HG03108 (cell line): Measurements from ENCODE around the gene NOTCH4.
"Not testable (repeated sequence)": the region's sequence is repeated elsewhere in the genome, so short reads cannot be mapped to it uniquely, and the experiment has no call there.

Experiments
- ATAC-seq: cut with Tn5 transposase; IDR thresholded peaks from one replicate; pipeline ENCODE4 v1.9.1; 2021; ENCODE audit warnings: moderate library complexity; ENCODE audit not compliant: unreplicated experiment

NOTCH4 gene

DNA sequence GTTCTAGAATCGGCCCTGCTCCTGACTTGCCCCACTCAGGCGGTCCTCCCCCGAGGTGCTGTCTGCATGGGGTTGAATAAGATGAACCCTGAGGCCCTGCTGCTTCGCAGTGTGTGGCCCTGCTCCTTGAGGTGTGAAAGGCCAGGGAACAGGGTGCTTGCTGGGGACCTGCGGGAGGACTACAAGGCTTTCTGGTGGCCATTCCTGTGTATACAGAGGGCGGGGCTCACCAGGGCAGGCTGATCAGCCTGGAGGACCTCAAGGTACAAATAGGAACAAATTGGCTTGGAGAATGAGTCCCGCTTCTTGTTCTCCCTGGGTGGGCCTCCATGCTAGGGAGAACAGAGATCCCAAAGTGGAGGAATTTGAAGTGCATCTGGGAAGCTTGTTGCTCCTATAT, 5.7 kb downstream of the NOTCH4 start:
- ATAC-seq = no peak

GRCh38 chr6:32216998-32217397, 6.9 kb downstream of the NOTCH4 start:
- ATAC-seq = no peak

GRCh38 chr6:32216285-32216684, 7.6 kb downstream of the NOTCH4 start:
- ATAC-seq = no peak

DNA sequence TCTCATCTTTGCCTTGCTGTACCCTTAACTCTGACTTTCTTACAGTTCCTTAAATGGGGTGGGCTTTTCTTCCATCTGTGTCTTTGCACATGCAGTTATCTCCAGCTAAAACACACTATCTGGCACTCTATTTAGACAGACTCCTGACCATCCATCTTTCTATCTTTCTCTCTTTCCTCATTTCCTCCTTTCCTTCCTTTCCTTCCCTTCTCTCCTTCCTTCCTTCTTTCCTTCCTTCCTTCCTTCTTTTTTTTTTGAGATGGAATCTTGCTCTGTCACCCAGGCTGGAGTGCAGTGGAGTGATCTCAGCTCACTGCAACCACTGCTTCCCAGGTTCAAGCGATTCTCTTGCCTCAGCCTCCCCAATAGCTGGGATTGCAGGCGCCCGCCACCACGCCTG, 8.2 kb downstream of the NOTCH4 start:
- no peak for ATAC-seq

DNA sequence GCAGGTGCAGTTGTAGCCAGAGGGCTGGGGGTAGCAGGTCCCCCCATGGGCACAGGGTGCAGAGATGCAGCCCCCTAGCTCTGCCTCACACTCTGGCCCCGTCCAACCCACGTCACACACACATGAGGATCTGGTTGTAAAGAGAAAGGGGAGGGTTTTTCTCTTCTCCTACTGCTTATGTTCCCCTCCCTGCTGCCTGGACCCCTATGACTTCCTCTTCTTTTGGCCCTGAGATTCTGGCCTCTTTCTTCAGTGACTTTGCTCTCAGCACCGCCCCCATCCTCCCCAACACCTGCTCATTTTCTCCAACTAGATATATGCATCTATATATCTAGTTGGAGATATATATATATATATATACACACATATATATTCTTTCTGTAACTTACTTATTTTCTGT, 9.7 kb downstream of the NOTCH4 start:
- no peak for ATAC-seq

DNA sequence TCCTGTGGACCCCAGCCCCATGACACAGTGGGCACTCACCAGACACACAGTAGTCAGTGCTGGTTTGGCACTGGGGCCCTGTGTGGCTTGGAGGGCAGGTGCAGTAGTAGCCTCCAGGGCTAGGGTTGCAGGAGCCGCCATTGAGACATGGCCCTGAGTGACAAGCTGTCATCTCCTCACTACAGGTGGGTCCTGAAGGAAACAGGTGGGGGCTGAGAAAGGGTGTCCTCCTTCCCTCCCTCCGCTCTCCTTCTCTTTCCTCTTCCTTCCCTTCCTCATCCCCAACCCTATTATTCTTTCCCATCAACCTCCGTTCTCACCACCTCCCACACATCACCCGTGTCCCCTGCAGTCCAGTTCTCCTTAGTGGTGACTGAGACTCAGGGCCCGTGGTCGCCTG, 10.2 kb downstream of the NOTCH4 start:
- ATAC-seq = no peak

- ATAC-seq = no peak
Observed at GRCh38 chr6:32212076-32212760, 11.6 kb downstream of the NOTCH4 start.

DNA sequence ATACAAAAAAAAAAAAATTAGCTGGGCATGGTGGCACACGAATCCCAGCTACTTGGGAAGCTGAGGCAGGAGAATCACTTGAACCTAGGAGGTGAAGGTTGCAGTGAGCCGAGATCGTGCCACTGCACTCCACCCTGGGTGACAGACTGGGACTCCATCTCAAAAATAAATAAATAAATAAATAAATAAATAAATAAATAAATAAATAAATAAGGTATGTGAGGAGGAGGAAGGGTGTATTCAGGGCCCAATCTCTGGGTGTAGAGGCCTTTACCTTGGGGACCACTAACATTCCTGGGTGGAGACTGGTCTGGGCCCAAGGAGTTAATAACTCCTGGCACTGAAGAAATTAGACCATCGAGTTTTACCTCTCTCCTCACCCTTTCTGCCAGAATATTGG, 12.4 kb downstream of the NOTCH4 start:
- not testable (repeated sequence) for ATAC-seq

DNA sequence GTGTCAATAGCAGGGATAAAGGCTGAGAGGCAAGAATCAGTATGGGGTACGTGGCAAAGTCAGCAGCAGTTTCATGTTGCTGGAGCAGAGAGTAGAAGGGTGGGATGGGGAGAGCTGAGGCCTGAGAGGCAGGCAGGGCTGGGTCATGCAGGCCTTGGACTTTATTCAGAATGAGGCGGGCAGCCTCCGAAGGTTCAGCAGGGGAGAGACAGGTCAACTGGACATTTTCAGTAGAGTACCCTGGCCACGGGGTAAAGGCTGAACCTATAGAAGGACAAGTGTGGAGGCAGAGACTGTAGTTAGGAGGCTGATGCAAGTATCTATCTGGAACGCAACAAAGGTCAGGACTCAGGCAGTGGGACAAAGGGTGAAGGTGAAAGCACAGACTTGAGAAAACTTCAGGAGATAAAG, 13.7 kb downstream of the NOTCH4 start:
- no peak for ATAC-seq

DNA sequence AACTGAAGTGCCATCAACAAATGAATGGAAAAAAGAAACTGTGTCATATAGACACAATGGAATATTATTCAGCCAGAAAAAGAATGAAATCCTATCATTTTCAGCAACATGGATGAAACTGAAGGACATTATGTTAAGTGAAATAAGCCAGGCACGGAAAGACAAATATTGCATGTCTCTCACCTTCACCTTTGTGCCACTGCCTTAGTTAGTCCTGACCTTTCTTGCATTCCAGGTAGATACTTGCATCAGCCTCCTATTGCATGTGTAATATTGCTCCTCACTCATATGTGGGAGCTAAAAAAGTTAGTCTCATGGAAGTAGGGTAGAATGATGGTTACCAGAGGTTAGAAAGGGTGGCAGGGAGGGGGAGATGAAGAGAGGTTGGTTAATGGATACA, 14.9 kb downstream of the NOTCH4 start:
- no peak for ATAC-seq

DNA sequence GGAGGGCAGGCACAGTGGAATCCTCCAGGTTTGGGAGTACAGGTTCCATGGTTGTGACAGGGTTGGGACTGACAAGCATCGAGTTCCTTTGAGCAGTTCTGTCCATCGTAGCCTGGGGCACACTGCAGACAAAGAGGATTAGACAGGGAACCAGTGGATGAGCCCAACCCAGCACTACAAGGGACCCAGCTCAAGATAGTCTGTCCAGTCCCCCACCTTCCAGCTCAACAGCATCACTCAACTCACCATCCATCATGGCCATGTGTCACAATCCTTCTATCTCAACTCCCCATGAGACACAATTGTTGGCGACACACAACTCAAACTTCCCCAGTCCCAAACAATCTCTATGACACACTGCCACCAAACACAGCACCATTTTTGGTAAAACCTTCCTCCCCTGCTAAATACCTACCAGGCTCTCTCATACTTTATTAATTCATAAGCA, 19.6 kb downstream of the NOTCH4 start:
- no peak for ATAC-seq

- no peak for ATAC-seq
Observed at GRCh38 chr6:32203426-32204267, 20.2 kb downstream of the NOTCH4 start.

GRCh38 chr6:32202186-32202585, 21.7 kb downstream of the NOTCH4 start:
- no peak for ATAC-seq

- no peak for ATAC-seq
Observed at GRCh38 chr6:32200711-32201475, 23.0 kb downstream of the NOTCH4 start.

- no peak for ATAC-seq
Observed at GRCh38 chr6:32198866-32199265, 25.0 kb downstream of the NOTCH4 start.

DNA sequence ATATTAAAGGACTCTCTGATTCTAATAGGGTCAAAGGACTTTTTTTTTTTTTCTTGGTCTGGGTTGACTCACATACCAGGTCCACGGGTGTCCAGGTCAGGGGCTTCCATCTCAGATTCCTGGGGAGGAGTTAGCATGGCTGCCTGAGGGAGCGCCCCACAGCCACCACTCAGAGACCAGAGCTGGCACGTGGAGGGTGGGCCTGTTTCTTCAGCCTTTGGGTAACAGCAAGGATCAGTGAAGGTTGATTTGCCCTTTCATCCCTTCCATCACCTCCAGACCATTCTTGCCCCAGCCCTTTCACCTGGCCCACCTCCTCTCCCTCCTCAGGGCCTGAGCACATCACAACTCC, 25.5 kb downstream of the NOTCH4 start:
- ATAC-seq = no peak

DNA sequence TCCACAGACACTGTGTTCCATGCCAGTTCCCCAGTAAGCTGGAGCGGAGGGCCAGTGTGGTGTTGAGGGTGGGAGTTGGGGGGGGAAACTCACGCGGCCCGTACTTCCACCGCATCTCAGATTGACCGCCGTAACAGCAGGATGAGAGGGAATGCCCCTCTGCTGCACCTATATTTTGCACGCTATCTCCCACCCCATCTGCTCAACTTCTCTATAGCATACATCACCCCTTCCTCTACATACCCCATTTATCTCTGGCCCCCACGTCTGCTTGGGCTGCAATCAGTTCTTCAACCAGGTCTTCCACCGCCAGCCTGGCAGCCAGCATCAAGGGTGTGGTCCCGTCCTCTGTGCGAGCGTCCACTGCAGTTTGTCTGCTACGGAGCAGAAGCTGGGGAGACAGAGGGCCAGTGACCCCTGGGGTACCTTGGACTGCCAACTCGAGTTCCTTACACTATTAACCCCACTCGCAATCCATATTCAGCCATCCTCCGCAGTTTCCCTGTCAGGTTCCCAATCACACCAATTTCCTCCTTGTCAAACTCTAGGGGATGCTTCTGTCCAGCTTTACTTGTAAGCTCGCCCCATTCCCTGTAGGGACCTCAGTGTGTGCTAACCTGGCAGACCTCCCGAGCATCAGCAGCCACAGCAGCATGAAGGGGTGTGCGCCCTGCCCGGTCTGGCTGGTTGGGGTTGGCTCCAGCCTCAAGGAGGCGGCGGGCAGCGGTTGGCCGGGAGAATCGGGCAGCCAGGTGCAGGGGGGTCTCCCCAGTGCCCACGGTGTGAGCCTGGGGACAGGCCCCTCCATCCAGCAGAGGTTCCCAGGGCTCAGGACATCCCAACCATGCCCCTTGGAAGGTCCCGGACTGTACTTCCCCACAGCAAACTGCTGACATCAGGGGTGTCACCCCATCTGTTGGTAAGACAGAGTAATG, 26.9 kb downstream of the NOTCH4 start:
- no peak for ATAC-seq

GRCh38 chr6:32195902-32196681, 27.8 kb downstream of the NOTCH4 start:
- peak; percentile 78 for ATAC-seq

DNA sequence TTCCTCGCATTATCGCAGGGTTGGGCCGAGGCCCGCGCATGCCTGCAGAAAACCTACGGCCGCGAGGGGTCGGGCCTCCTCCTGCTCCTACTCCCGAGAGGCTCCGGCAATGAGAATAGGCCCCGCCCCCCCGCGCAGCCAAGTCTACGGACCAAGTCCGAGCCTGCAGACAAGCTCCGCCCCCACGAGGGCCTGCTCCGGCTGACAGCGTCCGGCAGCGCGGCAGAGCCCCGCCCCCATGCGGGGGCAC, 28.3 kb downstream of the NOTCH4 start:
- peak; percentile 67 for ATAC-seq
